ENCODE measurements around the gene CA5B. TPM values are rescaled to one million over a fixed set of nuclear protein-coding genes. Genes with fewer than 3 reads are reported as not detected.

Gene CA5B
- total RNA-seq, 1 experiment from 2014 or later: 15.3 TPM

DNA sequence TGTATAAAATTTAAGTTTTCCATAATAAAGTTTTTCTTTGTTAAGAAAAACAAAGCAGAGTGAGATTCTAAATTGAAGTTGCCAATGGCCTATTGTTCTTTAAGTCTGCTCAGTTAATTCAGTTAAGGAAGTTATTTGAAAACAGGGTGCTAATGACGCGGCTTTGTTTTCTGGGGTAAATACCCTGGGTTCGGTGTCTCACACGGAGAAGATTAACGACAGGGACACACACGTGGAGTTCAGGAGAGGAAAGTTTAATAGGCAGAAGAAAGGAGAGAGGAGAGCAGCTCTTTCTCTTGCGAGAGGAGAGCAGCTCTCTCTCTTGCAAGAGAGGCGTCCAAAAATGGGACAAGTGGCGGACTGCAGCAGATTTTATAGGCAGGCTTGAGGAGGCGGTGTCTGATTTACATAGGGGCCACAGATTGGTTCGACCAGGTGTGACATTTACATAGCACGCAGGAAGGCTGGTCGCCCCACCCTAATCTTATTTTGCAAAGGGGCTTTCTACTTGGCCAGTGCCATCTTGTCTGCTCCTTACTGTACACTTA lies 9.6 kb downstream of the CA5B start:
- H3K27me3 Mint-ChIP-seq (ENCODE audit: insufficient read depth, unreplicated experiment): no peaks in the 10 kb centered on the region
- peaks cover 22% of the 10 kb centered on the region for H3K4me1 Mint-ChIP-seq (ENCODE audit: insufficient read depth, unreplicated experiment)
- TF ChIP-seq, protein P1, sequence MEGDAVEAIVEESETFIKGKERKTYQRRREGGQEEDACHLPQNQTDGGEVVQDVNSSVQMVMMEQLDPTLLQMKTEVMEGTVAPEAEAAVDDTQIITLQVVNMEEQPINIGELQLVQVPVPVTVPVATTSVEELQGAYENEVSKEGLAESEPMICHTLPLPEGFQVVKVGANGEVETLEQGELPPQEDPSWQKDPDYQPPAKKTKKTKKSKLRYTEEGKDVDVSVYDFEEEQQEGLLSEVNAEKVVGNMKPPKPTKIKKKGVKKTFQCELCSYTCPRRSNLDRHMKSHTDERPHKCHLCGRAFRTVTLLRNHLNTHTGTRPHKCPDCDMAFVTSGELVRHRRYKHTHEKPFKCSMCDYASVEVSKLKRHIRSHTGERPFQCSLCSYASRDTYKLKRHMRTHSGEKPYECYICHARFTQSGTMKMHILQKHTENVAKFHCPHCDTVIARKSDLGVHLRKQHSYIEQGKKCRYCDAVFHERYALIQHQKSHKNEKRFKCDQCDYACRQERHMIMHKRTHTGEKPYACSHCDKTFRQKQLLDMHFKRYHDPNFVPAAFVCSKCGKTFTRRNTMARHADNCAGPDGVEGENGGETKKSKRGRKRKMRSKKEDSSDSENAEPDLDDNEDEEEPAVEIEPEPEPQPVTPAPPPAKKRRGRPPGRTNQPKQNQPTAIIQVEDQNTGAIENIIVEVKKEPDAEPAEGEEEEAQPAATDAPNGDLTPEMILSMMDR (IDR thresholded peaks at IDR 0.05; ENCODE audit: unreplicated experiment): no peak
- no peak for DNase-seq (ENCODE audit: unreplicated experiment)
- no peak overlapping the region for H3K4me3 Mint-ChIP-seq (ENCODE audit: unreplicated experiment)
- no peaks in the 10 kb centered on the region for H3K9me3 Mint-ChIP-seq (ENCODE audit: unreplicated experiment)
- intact Hi-C loops (cut with micrococcal nuclease): no loop called here
- POLR2A ChIA-PET: no interaction called here
- BruUV-seq (replicated peaks): no TSS peak
- no peaks in the 10 kb centered on the region for H3K36me3 Mint-ChIP-seq (ENCODE audit: insufficient read depth, unreplicated experiment)
- no peak overlapping the region for H3K27ac Mint-ChIP-seq (ENCODE audit: low read depth, unreplicated experiment)
- CTCF ChIA-PET: interaction anchor here (0.7 to 1.5 kb wide), 2 partner anchors 14 to 271 kb away, joined by 4 to 6 read pairs; no protein-coding TSS in a partner anchor

DNA sequence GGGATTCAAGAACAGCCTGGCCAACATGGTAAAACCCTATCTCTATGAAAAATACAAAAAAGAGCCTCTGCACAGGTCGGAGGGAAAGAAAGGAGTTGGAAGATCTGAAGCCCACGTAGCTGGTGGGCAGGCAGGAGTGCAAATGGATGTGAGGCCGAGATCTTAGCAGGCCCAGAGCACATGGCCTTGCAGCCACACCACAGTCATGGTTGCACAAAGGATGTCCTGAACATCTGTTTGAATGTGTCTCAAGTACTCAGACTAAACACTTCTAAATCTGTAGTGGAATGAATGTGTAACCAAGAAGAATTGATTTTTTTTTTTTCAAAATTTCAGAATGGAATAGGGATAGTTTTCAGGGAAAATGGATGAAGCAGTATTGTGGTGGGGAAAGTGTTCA lies 10.8 kb downstream of the CA5B start:
- POLR2A ChIA-PET: interaction anchor here (0.7 to 1.0 kb wide), 3 partner anchors 9 to 818 kb away, joined by 3 read pairs; partner anchors contain the start of gene CA5B
- peak overlapping the region; percentile 6 for H3K27ac Mint-ChIP-seq (ENCODE audit: low read depth, unreplicated experiment)

DNA sequence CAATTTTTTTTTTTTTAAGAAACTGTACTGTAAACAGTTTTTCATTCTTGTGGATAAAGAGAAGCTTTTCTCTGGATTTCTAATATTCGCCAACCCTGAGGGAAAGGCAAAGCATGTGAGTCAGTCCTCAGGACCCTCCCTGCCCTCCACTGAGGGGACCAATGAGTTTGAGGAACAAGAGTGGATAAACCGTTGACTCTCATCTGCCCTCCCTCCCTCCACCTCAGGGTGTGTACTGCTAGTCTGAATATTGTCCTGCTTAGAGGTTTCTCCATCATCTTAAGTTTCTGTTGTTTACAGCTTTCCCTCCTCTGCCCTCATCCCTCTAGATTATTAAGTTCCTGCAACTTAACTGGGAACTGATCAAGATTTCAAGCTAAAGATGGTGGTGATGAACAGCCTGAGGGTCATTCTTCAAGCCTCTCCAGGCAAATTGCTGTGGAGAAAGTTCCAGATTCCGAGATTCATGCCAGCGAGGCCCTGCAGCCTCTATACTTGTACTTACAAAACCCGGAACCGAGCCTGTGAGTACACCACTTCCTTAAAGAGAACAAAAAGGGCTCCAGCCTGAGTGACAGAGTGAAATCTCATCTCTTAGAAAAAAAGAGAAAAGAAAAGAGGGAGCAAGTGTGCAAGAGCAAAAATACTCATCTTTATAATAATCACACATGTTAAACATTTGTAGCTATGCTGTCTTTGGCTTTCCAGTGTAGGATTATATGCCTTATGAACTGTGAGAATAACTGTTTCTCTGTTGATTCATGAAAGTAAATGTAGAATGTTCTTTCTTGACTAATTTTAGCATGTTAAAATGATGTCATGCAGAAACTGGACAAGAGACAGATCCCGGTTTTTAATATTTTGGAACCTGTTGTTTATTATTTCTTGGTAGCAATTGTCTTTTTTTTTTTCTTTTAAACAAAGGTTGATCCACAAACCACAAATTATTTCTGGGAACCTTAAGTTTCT lies 11.9 kb downstream of the CA5B start:
- BruUV-seq (replicated peaks): no TSS peak

More for the DNA sequence above, 10.8 kb downstream of the CA5B start:
- BruUV-seq (replicated peaks): no TSS peak
- TF ChIP-seq, protein P1 (IDR thresholded peaks at IDR 0.05; ENCODE audit: unreplicated experiment): no peak
- no peak for DNase-seq (ENCODE audit: unreplicated experiment)
- Mint-ChIP-seq H3K36me3 (ENCODE audit: insufficient read depth, unreplicated experiment) (no peaks in the 10 kb centered on the region), H3K9me3 (ENCODE audit: unreplicated experiment) (no peaks in the 10 kb centered on the region), H3K27me3 (ENCODE audit: insufficient read depth, unreplicated experiment) (no peaks in the 10 kb centered on the region), H3K4me1 (ENCODE audit: insufficient read depth, unreplicated experiment) (peaks cover 16% of the 10 kb centered on the region), H3K4me3 (ENCODE audit: unreplicated experiment) (no peak overlapping the region)
- intact Hi-C loops (cut with micrococcal nuclease): no loop called here
- CTCF ChIA-PET: interaction anchor here (0.6 to 1.5 kb wide), 4 partner anchors 11 to 61 kb away, joined by 3 to 7 read pairs (median 6); no protein-coding TSS in a partner anchor

More for the DNA sequence above, 11.9 kb downstream of the CA5B start:
- H3K4me3 Mint-ChIP-seq (ENCODE audit: unreplicated experiment): no peak overlapping the region
- CTCF ChIA-PET: interaction anchor here (0.6 to 1.5 kb wide), 5 partner anchors 10 to 375 kb away, joined by 3 to 7 read pairs (median 5); no protein-coding TSS in a partner anchor
- no peaks in the 10 kb centered on the region for H3K36me3 Mint-ChIP-seq (ENCODE audit: insufficient read depth, unreplicated experiment)
- intact Hi-C loops (cut with micrococcal nuclease): no loop called here
- POLR2A ChIA-PET: interaction anchor here (0.7 to 1.0 kb wide), 5 partner anchors 10 to 816 kb away, joined by 3 to 6 read pairs (median 3); partner anchors contain the start of gene CA5B
- TF ChIP-seq, protein P1 (IDR thresholded peaks at IDR 0.05; ENCODE audit: unreplicated experiment): no peak
- no peaks in the 10 kb centered on the region for H3K27me3 Mint-ChIP-seq (ENCODE audit: insufficient read depth, unreplicated experiment)
- H3K4me1 Mint-ChIP-seq (ENCODE audit: insufficient read depth, unreplicated experiment): peaks cover 9% of the 10 kb centered on the region
- H3K9me3 Mint-ChIP-seq (ENCODE audit: unreplicated experiment): no peaks in the 10 kb centered on the region
- DNase-seq (ENCODE audit: unreplicated experiment): no peak
- peak overlapping the region; percentile 6 for H3K27ac Mint-ChIP-seq (ENCODE audit: low read depth, unreplicated experiment)

Measured in MCF 10A (cell line).